Sigmoid colon (tissue), 7 donors: ENCODE measurements around the gene OTUB1. TPM values are rescaled to one million over a fixed set of nuclear protein-coding genes. Genes with fewer than 3 reads are reported as not detected.

ENCODE experiments used
- DNase-seq: peaks from one replicate; pipeline ENCODE4 v3.0.0-alpha.2; 2019
- H3K27ac ChIP-seq, 4 donors: fragments of 200-600 bp; sonication (generic); one replicate each; pipeline ENCODE4 v1.5.1; 2016 to 2019; ENCODE audit warnings: mild to moderate bottlenecking in 1 of 4
- H3K27me3 ChIP-seq, 3 donors: fragments of 200-600 bp; sonication (generic); one replicate each; pipeline ENCODE4 v1.5.1; 2019; ENCODE audit warnings: mild to moderate bottlenecking in 1 of 3
- H3K36me3 ChIP-seq, 4 donors: fragments of 200-600 bp; sonication (generic); one replicate each; pipeline ENCODE4 v1.5.1; 2016 to 2019
- H3K4me1 ChIP-seq, 4 donors: fragments of 200-600 bp; sonication (generic); one replicate each; pipeline ENCODE4 v1.5.1; 2017 to 2019
- H3K4me3 ChIP-seq, 4 donors: fragments of 200-600 bp; sonication (generic); one replicate each; pipeline ENCODE4 v1.5.1; 2017 to 2019; ENCODE audit warnings: mild to moderate bottlenecking in 2 of 4, moderate library complexity in 1 of 4
- H3K9me3 ChIP-seq, 4 donors: fragments of 200-600 bp in 3 of 4; sonication (generic) in 3 of 4; one replicate each; pipeline versions ENCODE4 v1.5.1 to v1.6.1; 2013 to 2019
- EP300 ChIP-seq, 4 donors: sonication (generic); formaldehyde crosslinking; IDR thresholded peaks; one replicate each; pipeline ENCODE4 v1.6.1; 2017; ENCODE audit warnings: antibody characterized with exemption in 4 of 4
- POLR2A ChIP-seq, 2 donors: fragments of 450-650 bp; IDR thresholded peaks; one replicate each; pipeline ENCODE4 v1.6.1; 2016; ENCODE audit warnings: antibody characterized with exemption in 2 of 2, mild to moderate bottlenecking in 2 of 2, moderate library complexity in 2 of 2
- POLR2AphosphoS5 ChIP-seq, 4 donors: sonication (generic); formaldehyde crosslinking; IDR thresholded peaks; one replicate each; pipeline ENCODE4 v1.6.1; 2017; ENCODE audit warnings: antibody characterized with exemption in 4 of 4
- WGBS, 2 donors: extraction: QIAGEN DNeasy Blood & Tissue Kit; methylation state at CpG; one replicate each; pipeline ENCODE4 v1.1.7; 2013; 5-methylcytosine and 5-hydroxymethylcytosine counted together
- intact Hi-C: fragments of 100-400 bp; cut with DNase I; formaldehyde crosslinking; loops from one replicate; pipeline ENCODE4 v1.15.1; 2023
- polyA plus RNA-seq, 3 donors: library from polyadenylated mRNA; stranded (reverse); fragments of 200-250 nt; gene quantifications; one replicate each; pipeline ENCODE4 v1.2.3, GENCODE V29; 2013
- total RNA-seq, 4 donors: library from RNA; depleted of rRNA; stranded (reverse); fragments of >200 nt; gene quantifications; one replicate each; pipeline ENCODE4 v1.1.0, GENCODE V29; 2016
- TF ChIP-seq, protein P1 (sequence below), 4 experiments: fragments of 450-650 bp in 3 of 4; fragments of 200-600 bp in 1 of 4; IDR thresholded peaks; one replicate each; pipeline ENCODE4 v1.5.1; 2016 to 2019; ENCODE audit warnings: antibody characterized with exemption in 4 of 4, mild to moderate bottlenecking in 3 of 4, moderate library complexity in 2 of 4
- donor health status: healthy with polysubstance abuse.
- donor health status: Bipolar disorder and iron deficiency.
- donor health status: healthy.

OTUB1 gene
- total and polyA plus RNA-seq, 7 donors = 44.8 to 96.4 (median 61.7) TPM

DNA sequence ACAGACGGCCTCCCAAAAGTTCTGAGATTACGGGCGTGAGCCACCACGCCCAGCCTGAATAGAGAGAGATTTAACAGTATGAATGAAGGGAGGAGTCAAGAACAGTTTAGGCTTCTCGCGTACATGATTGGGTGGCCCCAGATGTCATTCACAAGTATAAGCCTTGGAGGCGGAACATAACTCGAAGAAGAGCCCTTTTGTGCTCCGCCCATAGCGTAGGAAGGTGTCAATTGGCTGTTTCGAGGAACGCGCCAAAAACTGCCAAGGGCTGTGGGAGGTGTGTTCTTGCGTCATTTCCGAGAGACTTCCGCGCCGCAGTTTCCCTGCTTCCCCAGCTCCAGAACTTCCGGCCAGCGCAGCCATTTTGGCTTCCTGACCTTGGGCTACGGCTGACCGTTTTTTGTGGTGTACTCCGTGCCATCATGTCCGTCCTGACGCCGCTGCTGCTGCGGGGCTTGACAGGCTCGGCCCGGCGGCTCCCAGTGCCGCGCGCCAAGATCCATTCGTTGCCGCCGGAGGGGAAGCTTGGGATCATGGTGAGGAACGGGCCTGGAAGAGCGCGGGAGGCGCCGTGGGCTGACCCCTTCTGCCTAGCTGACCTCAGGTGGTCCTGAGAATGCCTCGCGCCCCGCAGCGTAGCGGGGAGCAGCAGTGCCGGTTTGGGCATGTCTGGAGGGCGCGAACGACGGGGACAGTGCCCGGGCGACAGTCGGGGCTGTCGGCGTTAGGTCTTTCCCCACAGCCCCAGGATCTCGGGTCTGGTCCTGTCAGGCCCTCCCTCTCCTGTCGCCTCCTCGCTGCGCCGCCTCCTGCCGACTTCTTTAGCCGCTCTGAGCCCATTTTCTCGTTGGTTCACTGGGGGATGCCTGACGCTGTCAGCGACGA, 11.7 kb upstream of the OTUB1 start, which contains the start of gene COX8A:
TSS of gene COX8A (plus strand) at position 362 of the 885 bp plus-strand sequence. CDS start at position 423, 61 bp downstream.
- WGBS, 2 donors = 0% methylated on average over 67 of the region's 67 CpGs
- H3K27ac ChIP-seq = peak within 1 kb of the TSS; percentile 93 to 98 (median 96)
- peak within 1 kb of the TSS; percentile 73 to 82 (median 78) for H3K4me3 ChIP-seq
- peak; percentile 100 for DNase-seq
- H3K4me1 ChIP-seq = peaks cover 0 to 27% (median 24%) of the 10 kb centered on the region in 4 donors
- TF ChIP-seq POLR2AphosphoS5 (IDR thresholded peaks at IDR 0.05) (peak; percentile 87 to 94 (median 91)), EP300 (IDR thresholded peaks at IDR 0.05) (peak in 1 of 4 donors; percentile 2), POLR2A (IDR thresholded peaks at IDR 0.05) (peak; percentile 49 to 71)
- TF ChIP-seq, protein P1, sequence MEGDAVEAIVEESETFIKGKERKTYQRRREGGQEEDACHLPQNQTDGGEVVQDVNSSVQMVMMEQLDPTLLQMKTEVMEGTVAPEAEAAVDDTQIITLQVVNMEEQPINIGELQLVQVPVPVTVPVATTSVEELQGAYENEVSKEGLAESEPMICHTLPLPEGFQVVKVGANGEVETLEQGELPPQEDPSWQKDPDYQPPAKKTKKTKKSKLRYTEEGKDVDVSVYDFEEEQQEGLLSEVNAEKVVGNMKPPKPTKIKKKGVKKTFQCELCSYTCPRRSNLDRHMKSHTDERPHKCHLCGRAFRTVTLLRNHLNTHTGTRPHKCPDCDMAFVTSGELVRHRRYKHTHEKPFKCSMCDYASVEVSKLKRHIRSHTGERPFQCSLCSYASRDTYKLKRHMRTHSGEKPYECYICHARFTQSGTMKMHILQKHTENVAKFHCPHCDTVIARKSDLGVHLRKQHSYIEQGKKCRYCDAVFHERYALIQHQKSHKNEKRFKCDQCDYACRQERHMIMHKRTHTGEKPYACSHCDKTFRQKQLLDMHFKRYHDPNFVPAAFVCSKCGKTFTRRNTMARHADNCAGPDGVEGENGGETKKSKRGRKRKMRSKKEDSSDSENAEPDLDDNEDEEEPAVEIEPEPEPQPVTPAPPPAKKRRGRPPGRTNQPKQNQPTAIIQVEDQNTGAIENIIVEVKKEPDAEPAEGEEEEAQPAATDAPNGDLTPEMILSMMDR (IDR thresholded peaks at IDR 0.05) = peak in 1 of 4 experiments; percentile 21
- H3K36me3 ChIP-seq = peaks cover 0 to 9% (median 0%) of the 10 kb centered on the region in 4 donors
- intact Hi-C loops = no loop called here
- H3K27me3 ChIP-seq = peaks cover 0 to 5% (median 0%) of the 10 kb centered on the region in 3 donors
- no peaks in the 10 kb centered on the region for H3K9me3 ChIP-seq

DNA sequence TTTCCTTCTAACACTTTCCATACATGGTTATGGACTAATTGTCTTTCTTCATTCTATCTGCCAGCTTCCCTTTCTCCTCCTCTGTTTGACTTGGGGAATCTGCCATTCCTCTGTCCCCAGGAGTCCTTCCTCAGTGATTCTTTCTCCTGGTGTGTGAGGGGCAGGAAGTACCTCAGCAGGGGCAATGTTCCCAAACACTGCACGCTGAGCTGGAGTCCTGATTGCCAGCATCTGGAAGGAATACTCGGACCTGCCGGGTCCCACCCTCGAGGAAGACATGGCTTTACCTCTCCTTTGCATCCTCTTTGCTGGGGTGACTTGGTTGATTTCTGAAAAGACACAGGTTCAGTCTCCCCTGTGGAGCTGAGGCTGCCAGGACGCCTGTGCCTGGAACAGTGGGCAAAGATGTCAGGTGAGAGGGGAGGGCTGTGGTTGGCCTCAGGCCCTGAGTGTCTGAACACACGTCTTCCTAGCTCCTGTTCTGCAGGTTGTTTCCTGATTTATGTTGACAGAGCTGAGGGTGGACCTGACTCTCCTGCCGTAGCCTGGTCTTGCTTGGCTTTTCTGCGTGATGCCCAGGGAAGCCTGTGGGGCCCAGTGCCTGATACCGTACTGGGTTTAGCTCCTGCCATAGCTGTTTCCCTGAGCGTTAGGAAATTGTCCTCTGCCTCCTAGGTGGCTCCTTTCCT, 7.5 kb upstream of the OTUB1 start:
- no peak for DNase-seq
- TF ChIP-seq POLR2AphosphoS5 (IDR thresholded peaks at IDR 0.05) (no peak), POLR2A (IDR thresholded peaks at IDR 0.05) (no peak), EP300 (IDR thresholded peaks at IDR 0.05) (no peak)
- TF ChIP-seq, protein P1 (IDR thresholded peaks at IDR 0.05) = no peak
- Histone ChIP-seq H3K36me3 (peaks cover 0 to 9% (median 0%) of the 10 kb centered on the region in 4 donors), H3K9me3 (no peaks in the 10 kb centered on the region), H3K4me3 (no peak overlapping the region), H3K4me1 (peaks cover 0 to 27% (median 24%) of the 10 kb centered on the region in 4 donors), H3K27ac (peak overlapping the region in 3 of 4 donors; percentile 10 to 32 (median 27)), H3K27me3 (no peaks in the 10 kb centered on the region)
- 71 to 83% methylated on average over 10 of the region's 10 CpGs for WGBS, 2 donors
- intact Hi-C loops = no loop called here

DNA sequence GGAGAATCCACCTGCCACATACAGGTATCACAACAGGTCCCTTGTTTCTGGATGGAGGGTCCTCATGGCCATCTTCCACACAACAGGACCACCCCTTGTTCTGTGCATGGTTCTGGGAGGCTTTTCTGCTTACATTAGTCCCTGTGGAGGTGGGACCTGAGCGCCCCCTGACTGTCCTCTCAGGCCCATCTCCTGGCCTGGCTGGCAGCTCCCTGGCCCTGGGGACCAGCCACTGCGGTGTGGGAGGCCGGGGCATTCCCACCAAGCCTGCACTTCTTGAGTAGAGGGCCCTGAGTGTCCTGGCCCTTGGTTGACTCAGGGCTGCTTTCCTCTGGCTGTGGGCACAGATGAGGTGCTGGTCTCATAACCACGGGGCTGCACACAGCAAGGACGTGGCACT, 6.8 kb upstream of the OTUB1 start:
- Histone ChIP-seq H3K27me3 (no peaks in the 10 kb centered on the region), H3K36me3 (peaks cover 0 to 9% (median 0%) of the 10 kb centered on the region in 4 donors), H3K27ac (peak overlapping the region; percentile 10 to 32 (median 24)), H3K4me1 (peaks cover 0 to 27% (median 23%) of the 10 kb centered on the region in 4 donors), H3K4me3 (no peak overlapping the region), H3K9me3 (no peaks in the 10 kb centered on the region)
- intact Hi-C loops = no loop called here
- no peak for DNase-seq
- 94 to 95% methylated on average over 5 of the region's 5 CpGs for WGBS, 2 donors
- TF ChIP-seq, protein P1 (IDR thresholded peaks at IDR 0.05) = no peak
- TF ChIP-seq EP300 (IDR thresholded peaks at IDR 0.05) (no peak), POLR2A (IDR thresholded peaks at IDR 0.05) (no peak), POLR2AphosphoS5 (IDR thresholded peaks at IDR 0.05) (no peak)

DNA sequence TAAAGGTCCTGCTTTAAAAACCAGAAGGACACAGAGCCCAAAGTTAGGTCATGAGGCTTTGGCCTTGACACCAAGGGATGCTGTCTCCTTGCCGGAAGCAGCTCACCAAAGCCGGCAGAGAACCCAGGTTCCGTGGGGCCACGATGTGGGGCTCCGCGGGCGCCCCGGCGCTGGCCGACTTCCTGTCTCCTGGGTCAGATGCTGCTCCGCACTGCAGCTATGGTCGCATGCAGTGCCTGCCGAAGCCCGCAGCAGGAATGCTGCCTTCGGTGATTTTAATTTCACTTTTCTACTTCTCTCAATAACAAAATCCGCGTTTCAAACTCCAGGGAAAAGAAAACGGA, 454 bp upstream of the OTUB1 start:
- DNase-seq = no peak
- WGBS, 2 donors = 1% methylated on average over 18 of the region's 18 CpGs
- Histone ChIP-seq H3K36me3 (peaks cover 3 to 27% (median 10%) of the 10 kb centered on the region in 4 donors), H3K4me3 (peak overlapping the region; percentile 64 to 95 (median 94)), H3K27ac (peak overlapping the region; percentile 86 to 88 (median 88)), H3K9me3 (no peaks in the 10 kb centered on the region), H3K27me3 (no peaks in the 10 kb centered on the region), H3K4me1 (peaks cover 0 to 30% (median 23%) of the 10 kb centered on the region in 4 donors)
- intact Hi-C loops = no loop called here
- no peak for TF ChIP-seq EP300 (IDR thresholded peaks at IDR 0.05)
- TF ChIP-seq POLR2A (IDR thresholded peaks at IDR 0.05) = no peak
- no peak for TF ChIP-seq POLR2AphosphoS5 (IDR thresholded peaks at IDR 0.05)
- TF ChIP-seq, protein P1 (IDR thresholded peaks at IDR 0.05) = no peak
